ENCODE results near the gene NPPC.

DNA sequence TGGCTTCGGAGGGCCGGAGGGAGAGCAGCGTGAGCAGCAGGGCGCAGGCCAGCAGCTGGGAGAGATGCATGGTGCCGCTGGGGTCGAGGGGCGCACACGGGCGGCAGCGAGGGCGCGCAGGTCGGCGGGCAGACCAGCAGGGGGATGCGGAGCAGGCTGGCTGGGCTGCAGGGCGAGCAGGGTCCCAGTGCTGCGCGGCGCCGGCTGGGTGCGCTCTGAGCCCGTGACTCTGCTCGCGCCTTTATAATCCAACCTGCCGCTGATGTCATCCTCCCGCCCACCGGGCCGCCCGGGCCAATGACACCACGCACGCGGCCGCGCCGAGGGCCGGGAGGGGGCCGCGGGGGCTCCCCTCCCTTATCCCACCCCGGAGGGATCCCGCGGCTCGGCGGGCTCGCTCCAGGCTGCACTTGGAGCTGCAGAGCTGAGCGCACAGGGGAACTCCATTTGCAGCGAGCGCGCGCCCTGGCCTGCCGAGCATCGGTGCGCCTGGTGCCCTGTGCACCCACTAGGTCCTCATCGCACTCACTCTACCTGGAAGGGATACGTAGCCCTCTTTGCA, at the start of gene NPPC:
- TF ChIP-seq, protein P1, sequence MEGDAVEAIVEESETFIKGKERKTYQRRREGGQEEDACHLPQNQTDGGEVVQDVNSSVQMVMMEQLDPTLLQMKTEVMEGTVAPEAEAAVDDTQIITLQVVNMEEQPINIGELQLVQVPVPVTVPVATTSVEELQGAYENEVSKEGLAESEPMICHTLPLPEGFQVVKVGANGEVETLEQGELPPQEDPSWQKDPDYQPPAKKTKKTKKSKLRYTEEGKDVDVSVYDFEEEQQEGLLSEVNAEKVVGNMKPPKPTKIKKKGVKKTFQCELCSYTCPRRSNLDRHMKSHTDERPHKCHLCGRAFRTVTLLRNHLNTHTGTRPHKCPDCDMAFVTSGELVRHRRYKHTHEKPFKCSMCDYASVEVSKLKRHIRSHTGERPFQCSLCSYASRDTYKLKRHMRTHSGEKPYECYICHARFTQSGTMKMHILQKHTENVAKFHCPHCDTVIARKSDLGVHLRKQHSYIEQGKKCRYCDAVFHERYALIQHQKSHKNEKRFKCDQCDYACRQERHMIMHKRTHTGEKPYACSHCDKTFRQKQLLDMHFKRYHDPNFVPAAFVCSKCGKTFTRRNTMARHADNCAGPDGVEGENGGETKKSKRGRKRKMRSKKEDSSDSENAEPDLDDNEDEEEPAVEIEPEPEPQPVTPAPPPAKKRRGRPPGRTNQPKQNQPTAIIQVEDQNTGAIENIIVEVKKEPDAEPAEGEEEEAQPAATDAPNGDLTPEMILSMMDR (IDR thresholded peaks at IDR 0.05), result peak in 2 of 3 donors; percentile 10 to 39
- no peak for TF ChIP-seq POLR2AphosphoS5 (IDR thresholded peaks at IDR 0.05)
- TF ChIP-seq POLR2A (IDR thresholded peaks at IDR 0.05), result no peak
